ACHN (cell line): ENCODE data around the gene GNAI1.
"Not testable (repeated sequence)": the region's sequence is repeated elsewhere in the genome, so short reads cannot be mapped to it uniquely, and the experiment has no call there.

Experiments used
- DNase-seq: peaks from one replicate; pipeline ENCODE4 v3.0.0-alpha.2; 2015
- in situ Hi-C: cut with HindIII; loops from 2 replicates; pipeline ENCODE4 v1.10.0; 2017; ENCODE audit warnings: low sequenced_read_pairs, low pct_ligation_motif_present, low pct_unique_long_range_greater_than_20kb

Gene GNAI1

GRCh38 chr7:80151274-80151665 lies 16.6 kb downstream of the GNAI1 start:
- in situ Hi-C loops: no loop called here
- DNase-seq: no peak

DNA sequence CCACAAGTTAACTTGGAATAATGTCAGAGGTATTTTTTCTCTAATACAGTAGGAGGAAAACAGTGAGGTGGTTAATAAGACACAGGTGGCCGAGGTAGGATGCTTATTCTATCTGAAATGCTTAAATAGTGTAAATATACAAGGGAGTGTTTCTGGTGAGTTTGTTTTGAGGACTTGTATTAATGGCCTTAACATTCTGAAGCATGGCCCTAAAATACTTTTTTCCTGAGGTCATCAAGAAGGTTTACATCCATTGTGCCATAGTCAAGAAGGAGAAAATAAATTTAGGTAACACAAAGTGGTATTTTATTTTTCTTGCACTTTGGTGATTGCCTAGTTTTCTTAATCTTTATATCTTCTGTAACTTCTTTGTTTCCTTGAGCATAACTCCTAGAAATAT lies 18.8 kb downstream of the GNAI1 start:
- in situ Hi-C loops: no loop called here

DNA sequence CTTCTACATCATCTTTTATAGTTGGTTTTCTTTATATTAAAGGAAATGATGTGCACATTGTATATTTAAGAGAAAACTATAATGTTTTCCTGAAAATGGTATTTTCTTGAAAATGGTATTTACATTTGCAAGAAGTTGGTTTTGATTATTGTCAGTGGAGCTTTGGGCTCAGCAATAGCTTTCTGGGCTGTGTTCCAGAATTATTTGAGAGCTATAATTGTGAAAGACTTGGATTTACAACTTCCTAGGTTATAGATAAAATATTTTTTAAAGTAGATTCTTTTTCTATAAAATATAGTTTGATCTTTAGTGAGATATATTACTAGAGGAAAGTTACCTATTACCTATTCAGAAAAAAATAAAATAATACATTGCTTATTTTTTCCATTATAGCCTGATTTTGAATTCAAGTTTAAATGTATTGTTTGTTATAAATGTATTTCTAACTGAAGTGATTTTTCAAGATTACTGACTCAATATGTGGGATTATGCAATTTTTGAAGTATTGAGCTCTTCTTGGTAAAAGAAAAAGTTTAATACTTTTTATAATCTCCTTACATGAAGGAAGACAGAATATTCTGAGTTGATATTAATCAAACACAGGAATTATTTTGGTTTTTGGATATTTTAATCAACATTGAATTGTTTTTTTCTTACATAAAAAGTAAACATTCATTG lies 20.2 kb downstream of the GNAI1 start:
- in situ Hi-C loops: no loop called here
- no peak for DNase-seq

More for the DNA sequence above, 18.8 kb downstream of the GNAI1 start:
- DNase-seq: no peak

DNA sequence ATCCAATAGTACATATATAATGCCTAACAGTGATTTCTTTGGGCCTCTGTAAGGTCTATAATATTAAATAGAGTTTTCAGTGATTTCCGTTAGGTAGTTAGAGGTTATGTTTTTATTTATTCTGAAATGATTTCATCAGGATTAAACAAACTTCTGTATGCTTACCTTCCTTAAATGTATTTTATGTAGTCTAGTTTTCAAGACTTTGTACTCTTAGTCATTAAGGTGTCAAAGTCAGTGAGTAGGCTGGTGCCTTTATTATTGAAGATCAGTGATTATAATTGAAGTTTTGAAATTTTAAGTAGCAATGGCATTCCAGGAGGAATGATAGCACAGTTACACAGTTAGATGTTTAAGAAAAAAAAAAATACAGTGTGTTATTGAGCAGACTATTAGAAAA lies 20.7 kb downstream of the GNAI1 start:
- in situ Hi-C loops: no loop called here

GRCh38 chr7:80157770-80158169 lies 23.1 kb downstream of the GNAI1 start:
- DNase-seq, in situ Hi-C loops: not testable (repeated sequence)

More for the DNA sequence above, 20.7 kb downstream of the GNAI1 start:
- no peak for DNase-seq

DNA sequence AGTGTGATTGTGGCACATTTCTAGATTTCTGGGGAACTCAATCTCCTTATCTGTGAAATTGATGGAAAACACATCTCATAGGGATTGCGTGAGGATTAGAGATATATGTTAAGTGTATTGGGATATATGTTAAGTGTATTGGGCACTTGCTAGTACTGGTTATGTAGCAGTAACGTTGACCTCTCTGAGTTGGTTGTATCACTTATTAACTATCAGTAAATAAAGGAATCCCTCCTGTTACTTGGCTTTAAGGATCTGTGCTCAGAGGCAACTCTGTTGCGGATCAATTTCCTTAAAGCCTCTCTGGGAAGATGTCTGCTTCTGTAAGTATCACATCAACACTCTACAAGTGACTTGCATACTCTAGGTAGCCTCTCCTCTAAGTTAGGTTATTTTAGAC lies 25.2 kb downstream of the GNAI1 start:
- in situ Hi-C loops: no loop called here
- DNase-seq: no peak

DNA sequence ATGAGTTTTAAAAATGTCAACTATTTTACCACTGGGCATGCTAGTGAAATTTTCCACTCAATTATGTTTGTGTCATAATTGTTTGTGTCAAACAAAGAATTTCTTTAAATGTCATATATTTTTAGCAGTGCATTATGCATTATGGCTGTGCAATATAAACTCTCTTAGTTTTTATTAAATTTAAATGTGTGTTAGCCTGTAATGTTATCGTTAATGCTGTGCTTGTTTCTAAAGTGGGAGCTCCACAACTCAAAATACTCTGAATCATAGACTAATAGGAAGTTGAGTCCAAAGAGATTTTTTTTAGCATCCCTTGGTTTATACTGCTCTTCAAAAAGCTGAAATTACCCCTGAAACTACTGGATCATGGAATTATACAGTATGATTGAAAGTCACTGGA lies 26.8 kb downstream of the GNAI1 start:
- in situ Hi-C loops: no loop called here
- no peak for DNase-seq

DNA sequence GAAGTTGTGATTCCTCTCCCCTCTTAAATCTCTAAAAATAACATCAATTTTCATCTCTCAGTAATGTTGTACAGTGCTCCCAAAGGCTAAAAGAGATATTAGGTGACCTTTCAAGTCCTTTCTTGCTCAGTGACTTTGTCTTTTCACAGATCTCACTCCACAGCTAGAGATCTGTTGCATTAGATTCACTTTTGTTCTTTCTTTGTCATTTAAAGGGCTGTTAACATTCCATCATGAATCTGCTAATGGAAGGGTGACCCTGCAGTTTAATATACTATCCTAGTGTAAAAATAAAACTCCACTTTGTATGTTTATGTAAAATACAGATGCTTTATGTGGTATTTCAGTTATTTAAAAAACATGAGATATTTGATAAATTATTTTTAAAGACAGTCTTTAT lies 30.5 kb downstream of the GNAI1 start:
- in situ Hi-C loops: no loop called here
- DNase-seq: no peak

- DNase-seq: no peak
- in situ Hi-C loops: no loop called here
Observed at GRCh38 chr7:80170445-80170844, 35.8 kb downstream of the GNAI1 start.

DNA sequence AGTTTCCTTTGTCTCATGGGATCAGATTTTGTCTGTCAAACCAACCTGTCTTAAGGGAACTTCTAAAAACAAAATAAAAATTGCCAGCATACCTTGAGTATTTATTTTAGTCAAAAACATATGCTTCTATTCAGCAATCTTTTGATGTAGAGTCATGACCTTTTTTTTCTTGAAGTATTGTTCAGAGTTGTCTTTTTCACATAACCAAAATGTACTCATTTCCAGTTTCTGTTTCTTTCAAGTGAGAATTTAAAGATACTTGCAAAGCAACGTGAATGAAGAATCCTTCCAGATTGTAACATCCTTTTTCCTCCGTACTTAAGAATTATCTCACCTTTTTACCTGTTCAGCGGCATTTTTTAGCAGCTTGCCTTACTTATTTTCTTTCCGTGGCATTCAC lies 37.8 kb downstream of the GNAI1 start:
- in situ Hi-C loops: no loop called here
- DNase-seq: no peak

- in situ Hi-C loops: no loop called here
- DNase-seq: no peak
Observed at GRCh38 chr7:80175744-80176143, 41.1 kb downstream of the GNAI1 start.

DNA sequence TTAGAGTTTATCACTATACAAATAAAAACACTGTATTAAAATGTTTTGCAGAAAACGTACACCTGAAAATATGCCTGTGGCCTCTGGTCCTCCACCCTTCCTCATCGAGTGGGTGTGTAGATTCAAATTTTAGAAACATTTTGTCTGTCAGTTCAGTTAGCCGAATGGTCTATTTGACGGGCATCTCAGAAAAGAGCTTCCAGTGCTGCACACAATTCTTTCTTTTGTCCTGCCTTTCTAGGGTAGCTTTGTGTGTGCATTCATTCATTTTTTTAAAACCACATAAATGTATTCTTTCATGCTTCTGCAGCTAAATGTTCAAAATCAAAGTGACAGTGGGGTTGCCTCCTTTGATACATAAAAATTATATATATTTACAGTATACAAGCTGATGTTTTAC lies 46.8 kb downstream of the GNAI1 start:
- no peak for DNase-seq
- in situ Hi-C loops: no loop called here

DNA sequence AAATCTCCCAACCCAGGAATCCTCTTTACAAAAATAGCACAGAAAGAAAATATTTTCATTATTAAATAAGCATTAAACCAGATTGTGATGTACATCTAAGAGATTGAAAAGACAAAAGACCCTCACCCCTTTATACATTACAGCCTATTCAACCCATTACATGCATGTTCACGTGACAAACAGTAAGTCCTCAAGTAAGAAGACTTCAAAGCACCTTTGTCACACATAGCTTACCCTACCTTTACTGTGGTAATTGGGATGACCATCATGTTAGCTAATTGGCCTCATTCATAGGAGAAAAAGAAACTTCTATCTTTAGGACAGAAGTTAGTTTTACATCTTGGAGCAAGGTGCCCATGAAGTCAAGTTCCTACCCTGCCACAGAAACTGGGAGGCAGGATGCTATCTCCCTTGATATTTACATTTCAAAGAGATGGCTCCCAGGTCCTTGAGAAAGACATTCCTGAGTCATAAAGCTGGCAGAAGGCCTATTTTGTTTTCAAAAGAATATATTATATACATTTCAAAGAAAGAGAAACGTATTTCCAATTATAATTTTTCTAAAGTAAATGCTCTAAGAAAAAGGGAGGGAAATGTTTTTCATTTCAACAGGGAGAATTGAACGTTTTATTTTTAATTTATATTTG lies 48.1 kb downstream of the GNAI1 start:
- DNase-seq: no peak
- in situ Hi-C loops: no loop called here

DNA sequence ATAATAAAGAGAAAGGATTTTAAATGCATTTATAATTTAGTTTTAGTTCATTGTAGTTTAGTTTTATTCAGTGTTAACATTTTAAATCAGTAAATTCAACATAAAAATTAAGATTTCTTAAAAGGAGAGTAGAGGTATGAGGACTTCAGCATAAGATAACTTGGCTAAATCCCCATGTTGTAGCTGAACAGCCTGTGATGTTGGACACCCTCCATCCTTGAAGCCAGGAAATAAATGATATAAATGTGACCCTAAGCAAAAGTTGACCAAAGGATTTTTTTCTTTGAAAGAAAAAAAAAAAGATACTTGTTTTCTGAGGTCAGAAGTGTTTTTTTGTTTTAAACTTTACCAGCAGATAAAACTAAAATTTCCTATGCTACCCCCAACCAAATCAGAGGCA lies 48.7 kb downstream of the GNAI1 start:
- in situ Hi-C loops: no loop called here

GRCh38 chr7:80183900-80184685 lies 49.5 kb downstream of the GNAI1 start:
- in situ Hi-C loops: no loop called here
- peak; percentile 80 for DNase-seq

More for the DNA sequence above, 48.7 kb downstream of the GNAI1 start:
- no peak for DNase-seq

DNA sequence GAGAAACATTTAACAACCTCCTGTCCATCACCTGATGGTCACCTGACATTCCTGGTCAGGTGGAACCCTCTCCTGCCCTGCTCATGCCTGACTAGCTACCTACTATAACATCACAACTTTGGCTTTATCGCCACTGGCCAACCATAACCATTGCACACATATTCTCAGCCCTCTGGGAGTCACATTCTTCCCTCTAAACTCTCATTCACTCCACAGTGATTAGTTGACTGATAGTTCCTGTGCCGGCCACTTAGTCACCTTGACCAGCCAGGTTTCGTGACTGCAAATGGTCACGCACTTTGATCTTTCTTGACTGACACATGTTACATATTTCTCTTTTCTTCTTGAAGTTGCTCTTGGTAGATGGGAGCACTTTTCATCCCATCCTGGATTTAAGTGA lies 50.1 kb downstream of the GNAI1 start:
- in situ Hi-C loops: no loop called here
- DNase-seq: peak; percentile 84

- in situ Hi-C loops: no loop called here
- DNase-seq: no peak
Observed at GRCh38 chr7:80185571-80185970, 50.9 kb downstream of the GNAI1 start.

- DNase-seq: no peak
- in situ Hi-C loops: no loop called here
Observed at GRCh38 chr7:80186721-80187120, 52.1 kb downstream of the GNAI1 start.

DNA sequence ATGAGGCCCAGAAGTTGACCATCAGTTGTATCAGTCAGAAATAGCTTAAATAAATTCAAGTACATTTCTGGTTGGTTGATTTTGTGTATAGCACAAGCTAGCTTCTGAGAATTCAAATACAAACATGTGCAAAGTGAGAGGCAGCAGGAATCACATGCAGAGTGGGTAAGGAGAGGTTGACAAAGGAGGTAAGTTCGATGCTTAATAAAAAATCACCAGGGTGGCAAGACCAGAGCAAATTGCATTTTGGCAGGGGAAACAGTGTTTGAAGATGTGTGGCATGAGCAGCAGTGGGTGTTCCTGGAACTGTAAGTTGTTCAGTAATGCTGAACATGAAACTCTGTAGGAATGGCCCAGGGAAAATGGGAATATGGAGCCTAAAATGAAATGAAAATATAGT lies 52.6 kb downstream of the GNAI1 start:
- no peak for DNase-seq
- in situ Hi-C loops: no loop called here

DNA sequence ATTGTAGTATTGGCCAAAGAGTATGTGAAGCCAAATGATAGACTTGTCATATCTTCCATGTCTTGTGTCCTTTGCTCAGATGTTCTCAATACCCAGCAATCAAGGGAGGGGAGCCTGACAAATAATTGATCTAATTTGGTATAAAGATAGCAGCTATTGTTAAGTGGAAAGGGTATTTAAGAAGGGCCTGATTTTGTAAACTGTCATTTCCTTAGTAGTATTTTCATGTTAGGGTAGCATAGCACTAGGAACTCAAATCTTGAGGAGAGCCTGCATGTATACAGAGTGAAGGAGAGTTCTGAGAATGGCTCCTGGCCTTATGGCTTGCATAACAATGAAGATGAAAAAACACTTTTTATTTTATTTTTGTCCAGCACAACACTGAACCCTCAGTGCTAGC lies 53.1 kb downstream of the GNAI1 start:
- in situ Hi-C loops: no loop called here
- DNase-seq: no peak
